GM08714 (cell line): ENCODE results near the gene SLC24A2.
"Not testable (repeated sequence)": the region's sequence is repeated elsewhere in the genome, so short reads cannot be mapped to it uniquely, and the experiment has no call there.

Experiments
- H3K4me3 ChIP-seq: fragments of 200-500 bp; sonication (Bioruptor generic); 2 replicates; pipeline ENCODE4 v1.5.1; 2014; ENCODE audit warnings: mild to moderate bottlenecking, low read length, inconsistent platforms
- ZNF274 ChIP-seq: IDR thresholded peaks from 2 replicates; pipeline ENCODE4 v1.6.1; 2012; ENCODE audit warnings: mild to moderate bottlenecking, low read depth, low read length

Gene SLC24A2

GRCh38 chr9:19788614-19789271 lies at the start of gene SLC24A2:
Gene SLC24A2, minus strand, starts transcription at chr9:19789037.
- H3K4me3 ChIP-seq: no peak within 1 kb of the TSS
- no peak for TF ChIP-seq ZNF274

- H3K4me3 ChIP-seq: not testable (repeated sequence)
Measured at GRCh38 chr9:19833331-19833730, 44.5 kb upstream of the SLC24A2 start.

- TF ChIP-seq ZNF274: no peak
- H3K4me3 ChIP-seq: no peak overlapping the region
Measured at GRCh38 chr9:19830796-19831195, 42.0 kb upstream of the SLC24A2 start.

- TF ChIP-seq ZNF274: no peak
- no peak overlapping the region for H3K4me3 ChIP-seq
Measured at GRCh38 chr9:19828576-19829109, 39.8 kb upstream of the SLC24A2 start.

GRCh38 chr9:19816769-19817168 lies 27.9 kb upstream of the SLC24A2 start:
- peak; percentile 43; the same call in 1 of the 2 replicates for TF ChIP-seq ZNF274
- no peak overlapping the region for H3K4me3 ChIP-seq

- no peak for TF ChIP-seq ZNF274
- no peak overlapping the region for H3K4me3 ChIP-seq
Measured at GRCh38 chr9:19812194-19812593, 23.4 kb upstream of the SLC24A2 start.

- no peak overlapping the region for H3K4me3 ChIP-seq
- TF ChIP-seq ZNF274: no peak
Measured at GRCh38 chr9:19809422-19810269, 20.8 kb upstream of the SLC24A2 start.

- TF ChIP-seq ZNF274: no peak
- H3K4me3 ChIP-seq: no peak overlapping the region
Measured at GRCh38 chr9:19807182-19807892, 18.5 kb upstream of the SLC24A2 start.

- TF ChIP-seq ZNF274: no peak
- H3K4me3 ChIP-seq: no peak overlapping the region
Measured at GRCh38 chr9:19804431-19804830, 15.6 kb upstream of the SLC24A2 start.

- no peak for TF ChIP-seq ZNF274
- no peak overlapping the region for H3K4me3 ChIP-seq
Measured at GRCh38 chr9:19800884-19801283, 12.0 kb upstream of the SLC24A2 start.

GRCh38 chr9:19799784-19800183 lies 10.9 kb upstream of the SLC24A2 start:
- TF ChIP-seq ZNF274: no peak
- no peak overlapping the region for H3K4me3 ChIP-seq

GRCh38 chr9:19788152-19788551 lies 685 bp downstream of the SLC24A2 start:
- no peak overlapping the region for H3K4me3 ChIP-seq
- TF ChIP-seq ZNF274: no peak

GRCh38 chr9:19787672-19788071 lies 1.2 kb downstream of the SLC24A2 start:
- no peak overlapping the region for H3K4me3 ChIP-seq
- no peak for TF ChIP-seq ZNF274

- H3K4me3 ChIP-seq: no peak overlapping the region
- no peak for TF ChIP-seq ZNF274
Measured at GRCh38 chr9:19785230-19785629, 3.6 kb downstream of the SLC24A2 start.
